ENCODE measurements around the gene WT1.

The WT1 gene

DNA sequence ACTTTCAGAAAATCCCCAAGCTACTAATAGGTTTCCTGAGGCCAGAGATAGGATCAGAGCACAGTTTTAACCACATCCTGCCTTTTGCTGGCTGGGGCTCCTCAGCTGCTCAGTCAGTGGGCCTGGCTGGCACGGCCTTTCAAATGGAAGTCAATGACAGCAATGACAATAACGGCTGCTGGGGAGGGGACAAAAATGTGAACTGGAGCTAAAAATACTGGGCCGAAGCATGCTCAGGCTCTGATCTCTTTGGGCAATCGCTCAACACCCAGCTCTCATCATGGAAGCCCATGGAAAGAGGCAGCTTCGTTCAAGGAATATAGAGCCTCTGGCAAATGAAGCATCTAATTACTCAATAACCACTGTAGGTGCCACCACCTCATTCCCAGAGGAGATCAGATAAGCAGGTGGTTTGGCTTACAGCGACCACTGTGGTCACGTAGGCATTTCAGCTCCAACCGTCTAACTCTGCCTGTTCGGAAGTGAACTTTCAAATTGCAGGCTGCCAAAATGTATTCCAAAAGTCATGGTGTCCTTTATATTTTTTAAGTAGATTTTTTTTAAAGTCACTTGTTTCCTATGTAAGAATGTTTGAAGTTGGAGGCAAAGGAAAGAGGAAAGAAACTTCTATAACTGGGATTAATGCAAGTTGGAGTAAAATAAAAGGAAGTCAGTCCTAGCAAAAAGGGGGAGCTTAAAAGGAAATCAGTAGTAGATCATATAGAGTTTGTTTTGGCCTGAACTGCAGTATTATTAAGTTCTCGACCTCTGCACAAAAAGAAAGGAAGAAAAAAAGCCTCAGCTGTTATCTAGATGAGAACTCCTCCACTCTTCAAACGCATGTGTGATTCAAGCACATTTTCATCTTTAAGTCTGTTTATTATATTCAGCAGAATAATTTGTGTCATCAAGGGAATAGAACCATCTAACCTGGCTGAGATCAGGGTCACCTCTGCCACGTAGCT, 14.1 kb downstream of the WT1 start:
- DNase-seq, result no peak

GRCh38 chr11:32420139-32420538, 15.2 kb downstream of the WT1 start:
- no peak for DNase-seq

DNA sequence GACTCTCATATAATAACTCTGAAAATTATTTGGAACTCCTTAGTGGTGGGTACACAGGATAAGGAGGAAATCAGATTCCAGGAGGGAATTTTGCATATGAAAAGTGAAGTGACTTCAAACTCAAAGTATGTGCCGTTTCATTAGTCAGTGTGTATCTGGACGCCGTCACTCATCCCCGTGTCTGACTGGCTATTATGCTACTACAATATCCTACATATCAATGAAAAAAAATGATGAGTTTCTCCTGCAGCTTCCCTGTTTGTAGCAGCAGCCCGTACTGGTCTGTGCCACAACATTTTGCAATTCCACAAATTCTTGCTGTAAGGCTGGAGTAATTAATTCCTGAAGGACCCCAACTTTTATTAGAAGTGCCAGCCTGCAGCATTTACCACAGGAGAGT, 16.5 kb downstream of the WT1 start:
- DNase-seq, result no peak

GRCh38 chr11:32417806-32418205, 17.5 kb downstream of the WT1 start:
- DNase-seq, result no peak

- DNase-seq, result no peak
These were observed 19.0 kb downstream of the WT1 start for GRCh38 chr11:32416301-32416700.

DNA sequence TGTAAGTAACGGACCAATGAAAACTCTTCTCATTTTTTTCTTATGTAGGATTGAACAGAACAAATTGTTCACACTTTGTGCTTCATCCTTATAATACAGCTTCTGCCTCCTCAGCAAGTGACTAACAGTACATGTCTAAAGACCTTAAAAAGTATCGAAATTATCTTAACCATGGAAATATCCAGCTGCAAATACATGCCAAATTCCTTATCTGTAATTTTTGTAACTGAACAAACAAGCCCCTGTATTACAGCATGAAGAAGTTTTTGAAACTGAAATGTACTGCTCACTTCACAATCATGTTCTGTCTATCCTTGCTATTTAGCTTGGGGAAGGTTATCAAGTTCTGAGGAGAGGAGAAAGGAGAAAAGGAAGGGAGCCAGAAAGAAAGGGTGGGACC, 20.4 kb downstream of the WT1 start:
- DNase-seq, result no peak

DNA sequence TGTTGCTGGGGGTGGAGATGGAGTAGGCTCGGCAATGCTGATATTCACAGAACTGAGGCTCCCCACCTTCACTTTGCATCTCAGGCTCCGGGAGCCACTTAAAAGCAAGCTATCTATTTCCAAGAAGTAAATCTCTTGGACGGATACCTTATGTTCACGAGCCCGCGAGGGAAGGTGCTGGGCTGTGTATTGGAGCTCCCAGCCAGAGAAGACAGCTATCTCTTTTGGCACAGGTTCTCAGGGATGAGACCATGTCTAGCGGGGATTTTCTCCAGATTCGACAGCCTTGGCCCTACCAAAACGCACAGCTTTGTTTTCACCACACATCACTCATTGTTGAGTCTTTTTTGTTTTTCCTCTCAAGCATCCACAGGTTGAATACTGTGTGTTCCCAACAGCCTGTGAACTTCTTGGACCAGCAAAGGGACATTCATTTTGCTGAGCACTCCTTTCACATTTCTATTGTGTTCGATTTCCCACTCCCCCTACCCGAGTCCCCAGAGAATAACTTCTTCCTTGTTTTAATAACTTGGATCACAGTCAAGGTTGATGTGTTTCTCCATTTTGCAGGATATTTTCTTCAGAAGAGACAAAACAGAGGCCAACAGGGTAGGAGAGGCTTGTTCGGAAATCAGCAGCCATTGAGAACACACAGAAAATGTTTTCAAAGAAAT, 23.3 kb downstream of the WT1 start:
- DNase-seq, result no peak

GRCh38 chr11:32405592-32405991, 29.7 kb downstream of the WT1 start:
- no peak for DNase-seq

- DNase-seq, result no peak
These were observed 32.5 kb downstream of the WT1 start for GRCh38 chr11:32402836-32403235.

- no peak for DNase-seq
These were observed 34.5 kb downstream of the WT1 start for GRCh38 chr11:32400670-32401369.

DNA sequence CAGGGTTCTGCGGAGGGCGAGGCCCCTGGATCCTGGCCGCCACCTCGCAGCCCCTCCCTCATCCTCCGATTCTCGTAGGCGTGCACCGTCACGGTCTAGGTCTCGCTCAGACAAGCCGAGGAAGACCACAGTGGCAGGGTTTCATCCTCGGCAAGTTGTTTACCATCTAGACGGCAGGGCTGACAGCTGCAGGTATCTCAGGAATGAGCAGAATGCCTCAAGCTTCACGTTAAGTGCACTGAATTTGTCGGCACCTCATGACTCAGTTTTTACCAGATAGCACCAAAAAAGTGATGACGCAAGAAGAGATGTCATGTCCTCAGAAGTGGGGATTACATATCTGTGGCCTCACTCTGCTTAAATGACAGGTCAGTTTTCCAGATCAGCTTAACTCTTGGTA, 35.1 kb downstream of the WT1 start:
- no peak for DNase-seq

GRCh38 chr11:32396991-32397390, 38.3 kb downstream of the WT1 start:
- no peak for DNase-seq

- no peak for DNase-seq
These were observed 39.0 kb downstream of the WT1 start for GRCh38 chr11:32396331-32396730.

DNA sequence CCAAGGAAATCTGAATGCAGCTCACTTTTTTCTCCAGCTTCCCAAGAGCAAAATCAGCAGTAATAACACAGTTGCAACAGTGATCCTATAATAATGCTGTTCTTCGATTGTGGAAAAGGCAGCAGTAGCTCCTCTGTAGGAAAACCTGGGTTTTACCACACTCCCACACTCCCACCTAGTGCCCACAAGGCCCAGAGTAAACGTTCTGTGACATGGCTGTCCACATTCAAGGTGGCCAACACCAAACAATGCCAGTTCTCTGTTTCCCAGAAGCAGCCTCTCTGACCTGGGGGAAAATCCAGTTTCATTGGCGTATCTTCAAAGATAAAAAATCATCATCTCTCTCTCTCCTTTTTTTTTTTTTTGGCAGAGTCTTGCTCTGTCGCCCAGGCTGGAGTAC, 40.2 kb downstream of the WT1 start:
- no peak for DNase-seq

DNA sequence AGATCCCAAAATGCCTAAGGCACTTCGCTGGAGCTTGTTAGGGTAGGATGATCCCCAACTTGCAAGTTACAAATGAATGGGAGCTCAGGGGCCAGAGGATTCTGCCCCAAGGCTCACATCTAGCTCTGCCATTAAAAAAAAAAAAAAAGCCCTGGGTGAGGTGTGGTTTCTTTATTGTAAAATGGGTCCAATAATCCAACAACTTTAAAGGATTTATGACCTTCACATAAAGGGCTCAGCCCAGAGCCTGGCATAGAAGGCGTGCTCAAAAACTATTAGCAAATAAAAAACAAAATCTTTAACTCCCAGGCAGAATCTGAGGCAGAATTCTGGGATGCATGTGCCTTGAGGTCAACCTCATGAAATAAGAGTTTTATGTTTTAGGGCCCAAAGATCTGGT, 42.5 kb downstream of the WT1 start:
- DNase-seq, result no peak

DNA sequence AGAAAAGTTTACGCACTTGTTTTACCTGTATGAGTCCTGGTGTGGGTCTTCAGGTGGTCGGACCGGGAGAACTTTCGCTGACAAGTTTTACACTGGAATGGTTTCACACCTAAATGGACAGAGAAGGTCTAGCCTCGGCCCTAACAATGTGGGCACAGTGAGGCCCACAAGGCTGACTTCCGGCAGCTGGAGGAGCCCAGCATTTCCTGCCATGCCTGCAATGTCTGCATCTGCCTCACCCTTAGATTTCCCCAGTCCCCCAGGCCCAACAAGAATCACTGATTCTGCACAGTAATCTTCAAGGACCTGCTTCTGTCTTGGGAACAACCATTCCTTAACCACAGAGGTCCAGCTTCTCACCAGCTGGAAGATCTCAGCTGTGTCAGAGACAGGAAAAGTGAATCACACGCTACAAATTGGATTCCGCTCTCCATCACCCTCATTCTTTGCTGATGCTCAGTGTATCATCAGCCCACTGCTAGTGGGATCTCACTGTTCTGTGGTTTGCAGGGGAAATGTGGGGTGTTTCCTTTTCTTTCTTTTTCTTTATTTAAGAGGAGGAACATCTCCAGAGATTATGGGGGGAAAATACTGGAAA, 43.3 kb downstream of the WT1 start:
- no peak for DNase-seq

GRCh38 chr11:32391479-32391878, 43.9 kb downstream of the WT1 start:
- DNase-seq, result no peak

DNA sequence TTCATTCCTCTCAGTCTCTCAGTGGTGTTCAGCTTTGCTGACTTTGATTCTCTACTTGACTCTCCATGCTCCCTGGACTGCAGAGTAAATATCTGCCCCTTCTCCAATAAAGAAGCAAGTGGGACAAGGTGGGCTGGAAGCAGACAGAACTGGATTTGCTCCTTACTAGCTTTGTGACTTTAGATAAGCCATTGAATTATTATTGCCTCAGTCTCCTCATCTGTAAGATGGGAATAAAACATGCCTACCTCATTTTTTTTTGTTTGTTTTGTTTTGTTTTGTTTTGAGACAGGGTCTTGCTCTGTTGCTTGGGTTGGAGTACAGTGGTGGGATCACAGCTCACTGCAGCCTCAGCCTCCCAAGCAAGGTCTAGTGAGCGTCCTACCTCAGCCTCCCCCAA, 44.6 kb downstream of the WT1 start:
- no peak for DNase-seq

GRCh38 chr11:32388871-32389770, 46.2 kb downstream of the WT1 start:
- no peak for DNase-seq

GRCh38 chr11:32388365-32388764, 47.0 kb downstream of the WT1 start:
- no peak for DNase-seq

GRCh38 chr11:32387411-32387810, 47.9 kb downstream of the WT1 start:
- DNase-seq, result no peak

- DNase-seq, result no peak
These were observed 48.5 kb downstream of the WT1 start for GRCh38 chr11:32386770-32387377.

All from suppressor macrophage treated with lipopolysaccharide for 4 hours (primary cell).